Measurements from ENCODE around the gene FLG2.

DNA sequence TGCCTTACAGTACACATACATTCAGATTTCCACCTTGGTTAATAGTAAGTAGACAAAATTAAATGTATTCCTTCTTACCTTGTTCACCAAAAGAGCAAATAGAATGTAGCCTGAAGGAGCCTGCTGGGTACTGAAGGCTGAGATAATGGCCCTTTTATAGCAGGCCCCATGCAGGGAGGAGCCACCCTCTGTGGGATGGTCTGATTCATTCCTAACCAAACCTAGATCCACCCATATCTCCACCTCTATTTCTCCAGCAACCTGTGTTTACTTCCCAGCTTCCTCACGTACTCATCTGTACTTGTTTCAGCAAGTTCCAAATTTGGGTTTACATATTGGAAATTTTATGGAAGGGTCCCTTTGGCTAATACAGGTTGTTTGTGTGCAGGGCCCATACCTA is 34.7 kb downstream of the FLG2 start, which contains the start of gene FLG:
- TF ChIP-seq CTCF (conservative IDR thresholded peaks at IDR 0.05; ENCODE audit: low read length) (no peak), EZH2phosphoT487 (IDR thresholded peaks at IDR 0.05; ENCODE audit: borderline replicate concordance) (no peak)
